ENCODE measurements around the gene GABRA4.

The GABRA4 gene

DNA sequence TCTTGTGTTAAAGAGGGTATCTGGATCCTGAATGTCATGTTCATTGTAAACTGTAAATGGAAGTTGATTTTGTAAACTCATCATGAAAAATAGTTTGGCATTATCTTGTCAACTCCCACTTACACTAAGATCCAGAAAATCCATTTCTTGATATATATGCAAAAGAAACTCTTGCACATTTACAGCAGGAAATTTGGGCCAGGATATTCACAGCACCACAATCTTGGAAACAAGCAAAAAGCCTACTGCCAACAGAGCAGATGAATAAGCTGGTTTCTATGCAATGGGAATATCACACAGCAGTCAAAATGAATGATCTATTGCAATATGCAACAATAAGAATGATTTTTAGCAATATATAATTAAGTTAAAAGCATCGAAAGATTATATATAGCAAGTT lies 8.6 kb downstream of the GABRA4 start:
- no peak overlapping the region for H3K9ac ChIP-seq (ENCODE audit: low read length)
- no peaks in the 10 kb centered on the region for H3F3A ChIP-seq (ENCODE audit: insufficient read depth, low read length)
- H3K27ac ChIP-seq (ENCODE audit: low read length): no peak overlapping the region
- DNase-seq: no peak
- TF ChIP-seq EZH2phosphoT487 (IDR thresholded peaks at IDR 0.05; ENCODE audit: low read length) (no peak), EZH2 (optimal IDR thresholded peaks at IDR 0.05; ENCODE audit: low read depth, low read length) (no peak)
- TF ChIP-seq, protein P1, sequence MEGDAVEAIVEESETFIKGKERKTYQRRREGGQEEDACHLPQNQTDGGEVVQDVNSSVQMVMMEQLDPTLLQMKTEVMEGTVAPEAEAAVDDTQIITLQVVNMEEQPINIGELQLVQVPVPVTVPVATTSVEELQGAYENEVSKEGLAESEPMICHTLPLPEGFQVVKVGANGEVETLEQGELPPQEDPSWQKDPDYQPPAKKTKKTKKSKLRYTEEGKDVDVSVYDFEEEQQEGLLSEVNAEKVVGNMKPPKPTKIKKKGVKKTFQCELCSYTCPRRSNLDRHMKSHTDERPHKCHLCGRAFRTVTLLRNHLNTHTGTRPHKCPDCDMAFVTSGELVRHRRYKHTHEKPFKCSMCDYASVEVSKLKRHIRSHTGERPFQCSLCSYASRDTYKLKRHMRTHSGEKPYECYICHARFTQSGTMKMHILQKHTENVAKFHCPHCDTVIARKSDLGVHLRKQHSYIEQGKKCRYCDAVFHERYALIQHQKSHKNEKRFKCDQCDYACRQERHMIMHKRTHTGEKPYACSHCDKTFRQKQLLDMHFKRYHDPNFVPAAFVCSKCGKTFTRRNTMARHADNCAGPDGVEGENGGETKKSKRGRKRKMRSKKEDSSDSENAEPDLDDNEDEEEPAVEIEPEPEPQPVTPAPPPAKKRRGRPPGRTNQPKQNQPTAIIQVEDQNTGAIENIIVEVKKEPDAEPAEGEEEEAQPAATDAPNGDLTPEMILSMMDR (IDR thresholded peaks at IDR 0.05; ENCODE audit: low read length): no peak
- H3K9me2 ChIP-seq (replicated peaks; ENCODE audit: insufficient read depth, low read length): no peaks in the 10 kb centered on the region
- no peaks in the 10 kb centered on the region for H3K36me3 ChIP-seq (replicated peaks; ENCODE audit: insufficient read depth, low read length)
- H3K4me3 ChIP-seq (ENCODE audit: low read length): no peak overlapping the region
- H4K20me1 ChIP-seq (ENCODE audit: insufficient read depth, low read length): no peaks in the 10 kb centered on the region
- H3K27me3 ChIP-seq (replicated peaks; ENCODE audit: insufficient read depth, low read length): no peaks in the 10 kb centered on the region
- H3K9me3 ChIP-seq (replicated peaks; ENCODE audit: insufficient read depth, low read length): no peaks in the 10 kb centered on the region
- no peaks in the 10 kb centered on the region for H3K4me1 ChIP-seq (ENCODE audit: low read length)
- H2AFZ ChIP-seq (ENCODE audit: low read length): no peak overlapping the region
- H3K4me2 ChIP-seq (ENCODE audit: low read depth, low read length): no peak overlapping the region
- no peaks in the 10 kb centered on the region for H3K79me2 ChIP-seq (ENCODE audit: low read length)

GRCh38 chr4:46980851-46981250 lies 12.5 kb downstream of the GABRA4 start:
- H3K9me2 ChIP-seq (replicated peaks; ENCODE audit: insufficient read depth, low read length): no peaks in the 10 kb centered on the region
- no peak for DNase-seq
- no peaks in the 10 kb centered on the region for H3K27me3 ChIP-seq (replicated peaks; ENCODE audit: insufficient read depth, low read length)
- no peaks in the 10 kb centered on the region for H3K4me1 ChIP-seq (ENCODE audit: low read length)
- no peaks in the 10 kb centered on the region for H3F3A ChIP-seq (ENCODE audit: insufficient read depth, low read length)
- H3K79me2 ChIP-seq (ENCODE audit: low read length): no peaks in the 10 kb centered on the region
- H3K27ac ChIP-seq (ENCODE audit: low read length): no peak overlapping the region
- H2AFZ ChIP-seq (ENCODE audit: low read length): no peak overlapping the region
- no peaks in the 10 kb centered on the region for H3K36me3 ChIP-seq (replicated peaks; ENCODE audit: insufficient read depth, low read length)
- no peak overlapping the region for H3K4me3 ChIP-seq (ENCODE audit: low read length)
- TF ChIP-seq, protein P1 (IDR thresholded peaks at IDR 0.05; ENCODE audit: low read length): no peak
- H4K20me1 ChIP-seq (ENCODE audit: insufficient read depth, low read length): no peaks in the 10 kb centered on the region
- H3K4me2 ChIP-seq (ENCODE audit: low read depth, low read length): no peak overlapping the region
- no peaks in the 10 kb centered on the region for H3K9me3 ChIP-seq (replicated peaks; ENCODE audit: insufficient read depth, low read length)
- H3K9ac ChIP-seq (ENCODE audit: low read length): no peak overlapping the region

GRCh38 chr4:46979726-46980125 lies 13.7 kb downstream of the GABRA4 start:
- H3K4me1 ChIP-seq (ENCODE audit: low read length): no peaks in the 10 kb centered on the region
- no peaks in the 10 kb centered on the region for H4K20me1 ChIP-seq (ENCODE audit: insufficient read depth, low read length)
- H3F3A ChIP-seq (ENCODE audit: insufficient read depth, low read length): no peaks in the 10 kb centered on the region
- H3K36me3 ChIP-seq (replicated peaks; ENCODE audit: insufficient read depth, low read length): no peaks in the 10 kb centered on the region
- no peak overlapping the region for H2AFZ ChIP-seq (ENCODE audit: low read length)
- H3K9me2 ChIP-seq (replicated peaks; ENCODE audit: insufficient read depth, low read length): no peaks in the 10 kb centered on the region
- H3K27ac ChIP-seq (ENCODE audit: low read length): no peak overlapping the region
- no peaks in the 10 kb centered on the region for H3K9me3 ChIP-seq (replicated peaks; ENCODE audit: insufficient read depth, low read length)
- H3K27me3 ChIP-seq (replicated peaks; ENCODE audit: insufficient read depth, low read length): no peaks in the 10 kb centered on the region
- no peak for DNase-seq
- H3K9ac ChIP-seq (ENCODE audit: low read length): no peak overlapping the region
- no peak overlapping the region for H3K4me2 ChIP-seq (ENCODE audit: low read depth, low read length)
- no peaks in the 10 kb centered on the region for H3K79me2 ChIP-seq (ENCODE audit: low read length)
- H3K4me3 ChIP-seq (ENCODE audit: low read length): no peak overlapping the region
- no peak for TF ChIP-seq EZH2phosphoT487 (IDR thresholded peaks at IDR 0.05; ENCODE audit: low read length)

DNA sequence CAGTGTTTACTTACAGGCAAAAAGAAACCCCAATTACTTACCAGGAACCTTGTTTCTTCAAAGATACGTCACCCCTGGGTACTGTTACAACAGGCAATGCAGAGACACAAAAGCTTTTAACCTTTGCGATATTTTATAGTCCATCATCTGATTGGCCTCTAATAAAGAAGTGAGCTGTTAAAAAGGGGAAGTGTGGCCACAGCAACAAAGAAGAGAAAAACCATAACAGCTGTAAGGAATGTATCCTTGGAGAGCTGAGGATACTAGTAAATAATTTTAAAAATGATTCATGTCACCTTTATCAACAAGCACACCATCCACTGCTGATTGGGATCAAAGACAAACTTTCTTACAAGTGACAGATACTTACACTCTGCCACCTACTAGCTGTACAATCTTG lies 14.1 kb downstream of the GABRA4 start:
- DNase-seq: no peak
- no peaks in the 10 kb centered on the region for H3K4me1 ChIP-seq (ENCODE audit: low read length)
- no peaks in the 10 kb centered on the region for H3K9me3 ChIP-seq (replicated peaks; ENCODE audit: insufficient read depth, low read length)
- no peaks in the 10 kb centered on the region for H3K36me3 ChIP-seq (replicated peaks; ENCODE audit: insufficient read depth, low read length)
- TF ChIP-seq, protein P1 (IDR thresholded peaks at IDR 0.05; ENCODE audit: low read length): no peak
- TF ChIP-seq EZH2phosphoT487 (IDR thresholded peaks at IDR 0.05; ENCODE audit: low read length) (no peak), EZH2 (optimal IDR thresholded peaks at IDR 0.05; ENCODE audit: low read depth, low read length) (no peak)
- H2AFZ ChIP-seq (ENCODE audit: low read length): no peak overlapping the region
- H3K9me2 ChIP-seq (replicated peaks; ENCODE audit: insufficient read depth, low read length): no peaks in the 10 kb centered on the region
- no peak overlapping the region for H3K9ac ChIP-seq (ENCODE audit: low read length)
- no peaks in the 10 kb centered on the region for H3K79me2 ChIP-seq (ENCODE audit: low read length)
- no peak overlapping the region for H3K4me3 ChIP-seq (ENCODE audit: low read length)
- no peak overlapping the region for H3K27ac ChIP-seq (ENCODE audit: low read length)
- no peaks in the 10 kb centered on the region for H3K27me3 ChIP-seq (replicated peaks; ENCODE audit: insufficient read depth, low read length)
- no peaks in the 10 kb centered on the region for H3F3A ChIP-seq (ENCODE audit: insufficient read depth, low read length)
- H3K4me2 ChIP-seq (ENCODE audit: low read depth, low read length): no peak overlapping the region
- H4K20me1 ChIP-seq (ENCODE audit: insufficient read depth, low read length): no peaks in the 10 kb centered on the region

Data from MM.1S (cell line).